B cell (primary cell): ENCODE results near the gene PDZD2. TPM values are rescaled to one million over a fixed set of nuclear protein-coding genes. Genes with fewer than 3 reads are reported as not detected.

Experiments used
- ATAC-seq: fragments of 200-7000 bp; cut with Tn5 transposase; one replicate; pipeline ENCODE4 v1.10.0; 2021; ENCODE audit warnings: low read depth, mild to moderate bottlenecking, moderate number of reproducible peaks, moderate library complexity
- CTCF ChIA-PET: fragments of 350-600 bp; sonication (Branson Sonifier 250); formaldehyde crosslinking; loops from one replicate; lab custom pipeline; 2021; ENCODE audit warnings: antibody characterized with exemption, inconsistent platforms; lab: Charles Lee
- POLR2A ChIA-PET: fragments of 350-600 bp; sonication (Branson Sonifier 250); formaldehyde crosslinking; loops from one replicate; lab custom pipeline; 2021; ENCODE audit warnings: antibody characterized with exemption; lab: Charles Lee
- DNase-seq: peaks from one replicate; pipeline ENCODE4 v3.0.0; 2013
- H2AFZ ChIP-seq: 2 replicates; pipeline ENCODE4 v1.6.1; 2012; ENCODE audit warnings: mild to moderate bottlenecking, low read depth, low read length; ENCODE audit not compliant: insufficient read depth, poor library complexity, severe bottlenecking
- H3K27ac ChIP-seq, 2 donors: 1 replicate in 1 of 2; 2 replicates in 1 of 2; pipeline ENCODE4 v1.5.1; 2012 to 2013; ENCODE audit warnings: low read length in 2 of 2, mild to moderate bottlenecking in 2 of 2, moderate library complexity in 1 of 2
- H3K27me3 ChIP-seq, 4 experiments: fragments of 200-600 bp in 1 of 4; sonication (generic) in 1 of 4; replicated peaks in 1 of 4; 1 replicate in 2 of 4; 2 replicates in 2 of 4; pipeline versions ENCODE4 v1.6.1 to v1.7.0; 2013 to 2016; ENCODE audit warnings: low read length in 3 of 4, mild to moderate bottlenecking in 2 of 4, mixed read lengths in 1 of 4, moderate library complexity in 1 of 4; ENCODE audit not compliant: insufficient read depth in 4 of 4, control insufficient read depth in 3 of 4; ENCODE audit errors: control extremely low read depth in 1 of 4
- H3K36me3 ChIP-seq, 2 experiments: replicated peaks in 1 of 2; 1 replicate in 1 of 2; 2 replicates in 1 of 2; pipeline versions ENCODE4 v1.6.1 to v1.7.1; 2013; ENCODE audit warnings: low read length in 1 of 2; ENCODE audit not compliant: insufficient read depth in 2 of 2, control insufficient read depth in 1 of 2; ENCODE audit errors: control extremely low read depth in 1 of 2, extremely low read depth in 1 of 2
- H3K4me1 ChIP-seq, 2 donors: fragments of 200-600 bp in 1 of 2; sonication (generic) in 1 of 2; 1 replicate in 1 of 2; 2 replicates in 1 of 2; pipeline versions ENCODE4 v1.5.1 to v1.6.1; 2013 to 2017; ENCODE audit warnings: low read length in 2 of 2; ENCODE audit not compliant: control insufficient read depth in 2 of 2, insufficient read depth in 2 of 2
- H3K4me2 ChIP-seq: replicated peaks from 2 replicates; pipeline ENCODE3; 2012; ENCODE audit warnings: mild to moderate bottlenecking, low read depth, low read length; ENCODE audit not compliant: poor library complexity, severe bottlenecking
- H3K4me3 ChIP-seq, 5 experiments: fragments of 200-600 bp in 1 of 5; sonication (generic) in 1 of 5; 1 replicate in 3 of 5; 2 replicates in 2 of 5; pipeline versions ENCODE4 v1.5.1 to v1.7.0; 2011 to 2016; ENCODE audit warnings: low read length in 4 of 5, mild to moderate bottlenecking in 4 of 5, low read depth in 2 of 5, control low read depth in 1 of 5, moderate library complexity in 1 of 5; ENCODE audit not compliant: insufficient read depth in 1 of 5; ENCODE audit errors: control extremely low read depth in 1 of 5, extremely low read depth in 1 of 5
- H3K79me2 ChIP-seq: fragments of 200-600 bp; sonication (generic); one replicate; pipeline ENCODE4 v1.6.0; 2016; ENCODE audit warnings: low read length; ENCODE audit not compliant: control insufficient read depth, insufficient read depth
- H3K9ac ChIP-seq: fragments of 200-600 bp; sonication (generic); 2 replicates; pipeline ENCODE4 v1.6.1; 2017; ENCODE audit warnings: mild to moderate bottlenecking, low read length, moderate library complexity
- H3K9me3 ChIP-seq, 3 donors: one replicate each; pipeline versions ENCODE4 v1.6.1 to v1.7.1; 2013; ENCODE audit warnings: low read length in 2 of 3; ENCODE audit not compliant: control insufficient read depth in 2 of 3, insufficient read depth in 1 of 3; ENCODE audit errors: control extremely low read depth in 1 of 3
- H4K20me1 ChIP-seq: 2 replicates; pipeline ENCODE4 v1.6.0; 2012; ENCODE audit warnings: mild to moderate bottlenecking, low read length; ENCODE audit not compliant: insufficient read depth, control insufficient read depth, poor library complexity, severe bottlenecking
- H3K27ac Mint-ChIP-seq: one replicate; pipeline ENCODE4 v1.8.0; 2021; ENCODE audit warnings: mixed read lengths
- H3K27me3 Mint-ChIP-seq: one replicate; pipeline ENCODE4 v1.8.0; 2021; ENCODE audit warnings: mixed read lengths
- H3K4me1 Mint-ChIP-seq: one replicate; pipeline ENCODE4 v1.8.0; 2021; ENCODE audit warnings: mixed read lengths
- H3K4me3 Mint-ChIP-seq: one replicate; pipeline ENCODE4 v1.8.0; 2021; ENCODE audit warnings: mixed read lengths
- H3K9me3 Mint-ChIP-seq: one replicate; pipeline ENCODE4 v1.8.0; 2022; ENCODE audit warnings: mixed read lengths; ENCODE audit not compliant: insufficient read depth
- CTCF ChIP-seq: fragments of 200-600 bp; IDR thresholded peaks from one replicate; pipeline ENCODE4 v1.8.0; 2022; ENCODE audit warnings: antibody characterized with exemption, mild to moderate bottlenecking
- EZH2 ChIP-seq: IDR thresholded peaks from 2 replicates; pipeline ENCODE4 v1.6.1; 2012; ENCODE audit warnings: borderline replicate concordance, low read depth, mild to moderate bottlenecking, moderate library complexity, low read length; ENCODE audit not compliant: insufficient read depth, poor library complexity, severe bottlenecking
- WGBS: methylation state at CpG from one replicate; pipeline ENCODE4 v1.1.5; 2013; ENCODE audit warnings: missing lambda C conversion rate; ENCODE audit not compliant: insufficient coverage; 5-methylcytosine and 5-hydroxymethylcytosine counted together
- intact Hi-C: fragments of 100-400 bp; cut with micrococcal nuclease; formaldehyde crosslinking; loops from one replicate; pipeline ENCODE4 v1.10.0; 2022
- polyA plus RNA-seq: library from polyadenylated mRNA; depleted of rRNA; stranded (reverse); fragments of >200 nt; gene quantifications from 2 replicates; pipeline ENCODE4 v1.2.3, GENCODE V29; 2012
- total RNA-seq, 2 donors: library from RNA; stranded (reverse); fragments of 120-200 nt in 1 of 2; gene quantifications; 1 replicate in 1 of 2; 2 replicates in 1 of 2; pipeline versions ENCODE4 v1.2.3 to v1.2.4, GENCODE V29; 2013 to 2022

PDZD2 gene
- total and polyA plus RNA-seq, 2 donors (not counting 1 experiment from before 2014, with no cell fraction given) = not detected

GRCh38 chr5:31671339-31671741 is 32.4 kb downstream of the PDZD2 start:
- Histone ChIP-seq H3K9me3 (peaks cover 0 to 9% (median 0%) of the 10 kb centered on the region in 3 donors), H3K4me2 (no peak overlapping the region), H3K27me3 (no peaks in the 10 kb centered on the region), H3K9ac (no peak overlapping the region), H3K27ac (no peak overlapping the region), H2AFZ (no peak overlapping the region), H3K79me2 (no peaks in the 10 kb centered on the region), H3K4me3 (no peak overlapping the region), H4K20me1 (no peaks in the 10 kb centered on the region), H3K36me3 (no peaks in the 10 kb centered on the region), H3K4me1 (no peaks in the 10 kb centered on the region)
- H3K27ac Mint-ChIP-seq = no peak overlapping the region
- no peaks in the 10 kb centered on the region for H3K4me1 Mint-ChIP-seq
- DNase-seq (no peak), ATAC-seq (no peak)
- H3K9me3 Mint-ChIP-seq = peaks cover 2% of the 10 kb centered on the region
- POLR2A ChIA-PET = no interaction called here
- CTCF ChIA-PET = interaction anchor here (1.1 kb wide), 1 partner anchor 11 kb away, joined by 3 read pairs; no protein-coding TSS in a partner anchor
- no peak overlapping the region for H3K4me3 Mint-ChIP-seq
- WGBS = 91% methylated on average over 9 of the region's 9 CpGs
- no peaks in the 10 kb centered on the region for H3K27me3 Mint-ChIP-seq
- no peak for TF ChIP-seq EZH2
- TF ChIP-seq CTCF = no peak
- intact Hi-C loops = no loop called here

GRCh38 chr5:31674371-31674951 is 35.5 kb downstream of the PDZD2 start:
- no peak overlapping the region for H3K4me3 Mint-ChIP-seq
- ChIA-PET POLR2A (no interaction called here), CTCF (no interaction called here)
- intact Hi-C loops = no loop called here
- no peak overlapping the region for H3K27ac ChIP-seq
- H3K9me3 ChIP-seq = peaks cover 0 to 9% (median 0%) of the 10 kb centered on the region in 3 donors
- H2AFZ ChIP-seq = no peak overlapping the region
- H3K36me3 ChIP-seq = no peaks in the 10 kb centered on the region
- no peak overlapping the region for H3K4me2 ChIP-seq
- WGBS = 87% methylated on average over 6 of the region's 7 CpGs
- TF ChIP-seq EZH2 (no peak), CTCF (no peak)
- H3K79me2 ChIP-seq = no peaks in the 10 kb centered on the region
- DNase-seq (no peak), ATAC-seq (no peak)
- H3K27me3 Mint-ChIP-seq = no peaks in the 10 kb centered on the region
- no peak overlapping the region for H3K9ac ChIP-seq
- no peak overlapping the region for H3K27ac Mint-ChIP-seq
- peaks cover 2% of the 10 kb centered on the region for H3K9me3 Mint-ChIP-seq
- H3K4me1 ChIP-seq = no peaks in the 10 kb centered on the region
- H3K4me1 Mint-ChIP-seq = no peaks in the 10 kb centered on the region
- H3K27me3 ChIP-seq = no peaks in the 10 kb centered on the region
- H4K20me1 ChIP-seq = no peaks in the 10 kb centered on the region
- no peak overlapping the region for H3K4me3 ChIP-seq
